ENCODE data around the gene SLC10A2. TPM values are rescaled to one million over a fixed set of nuclear protein-coding genes. Genes with fewer than 3 reads are reported as not detected.
"Not testable (repeated sequence)": the region's sequence is repeated elsewhere in the genome, so short reads cannot be mapped to it uniquely, and the experiment has no call there.

SLC10A2 gene
- total RNA-seq: not detected
- polyA plus RNA-seq: under 1 TPM in 1 of 2 donors, not detected in 1; 0.13 TPM
- long read RNA-seq, donor 1: 0 reads
- long read RNA-seq, donor 2: 0 reads

GRCh38 chr13:103066079-103066780, at the start of gene SLC10A2:
SLC10A2 (minus strand) TSS chr13:103066417; CDS start chr13:103066249, 168 bp downstream.
- Histone ChIP-seq H3K36me3 (ENCODE audit: control insufficient read depth in 1 of 2, insufficient read depth in 2 of 2, low read length in 1 of 2) (no peaks in the 10 kb centered on the region), H3K9me3 (ENCODE audit: control insufficient read depth, low read length) (no peaks in the 10 kb centered on the region), H3K4me1 (ENCODE audit: control insufficient read depth in 1 of 2, insufficient read depth in 2 of 2, low read length in 2 of 2) (no peaks in the 10 kb centered on the region), H3K4me3 (ENCODE audit: low read length in 2 of 2) (no peak within 1 kb of the TSS), H3K27me3 (ENCODE audit: control insufficient read depth in 1 of 2, insufficient read depth in 2 of 2, low read length in 1 of 2) (no peaks in the 10 kb centered on the region), H3K27ac (ENCODE audit: low read depth in 1 of 2, low read length in 2 of 2) (no peak within 1 kb of the TSS)
- intact Hi-C loops (cut with DNase I): no loop called here
- WGBS, 2 donors: 79 to 80% methylated on average over 9 of the region's 9 CpGs
- DNase-seq (no peak), ATAC-seq (ENCODE audit: low FRiP score) (no peak)

DNA sequence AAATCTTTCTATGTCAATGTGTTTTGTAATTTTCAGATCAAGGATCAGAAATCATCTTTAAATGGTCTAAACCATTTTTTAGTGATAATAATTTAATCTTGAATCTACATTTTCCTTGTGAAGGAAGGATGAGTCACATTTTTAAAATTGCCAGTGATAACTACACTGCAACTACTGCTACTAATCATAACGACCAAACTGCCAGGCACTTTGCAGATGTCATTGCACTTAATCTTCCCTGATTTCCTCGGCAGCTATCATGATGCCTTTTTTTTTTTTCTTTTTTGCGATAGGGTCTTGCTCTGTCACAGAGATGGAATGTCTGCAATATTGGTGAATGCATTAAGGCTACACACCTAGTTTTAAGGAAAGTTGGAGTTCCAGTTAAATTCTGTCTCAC, 41.4 kb upstream of the SLC10A2 start:
- Histone ChIP-seq H3K4me3 (ENCODE audit: low read length in 2 of 2) (no peak overlapping the region), H3K36me3 (ENCODE audit: control insufficient read depth in 1 of 2, insufficient read depth in 2 of 2, low read length in 1 of 2) (no peaks in the 10 kb centered on the region), H3K27me3 (ENCODE audit: control insufficient read depth in 1 of 2, insufficient read depth in 2 of 2, low read length in 1 of 2) (no peaks in the 10 kb centered on the region), H3K27ac (ENCODE audit: low read depth in 1 of 2, low read length in 2 of 2) (no peak overlapping the region), H3K4me1 (ENCODE audit: control insufficient read depth in 1 of 2, insufficient read depth in 2 of 2, low read length in 2 of 2) (no peaks in the 10 kb centered on the region), H3K9me3 (ENCODE audit: control insufficient read depth, low read length) (peaks cover 2% of the 10 kb centered on the region)
- ATAC-seq (ENCODE audit: low FRiP score) (no peak), DNase-seq (no peak)
- intact Hi-C loops (cut with DNase I): no loop called here
- WGBS, 2 donors: 45 to 56% methylated on average over 3 of the region's 3 CpGs

DNA sequence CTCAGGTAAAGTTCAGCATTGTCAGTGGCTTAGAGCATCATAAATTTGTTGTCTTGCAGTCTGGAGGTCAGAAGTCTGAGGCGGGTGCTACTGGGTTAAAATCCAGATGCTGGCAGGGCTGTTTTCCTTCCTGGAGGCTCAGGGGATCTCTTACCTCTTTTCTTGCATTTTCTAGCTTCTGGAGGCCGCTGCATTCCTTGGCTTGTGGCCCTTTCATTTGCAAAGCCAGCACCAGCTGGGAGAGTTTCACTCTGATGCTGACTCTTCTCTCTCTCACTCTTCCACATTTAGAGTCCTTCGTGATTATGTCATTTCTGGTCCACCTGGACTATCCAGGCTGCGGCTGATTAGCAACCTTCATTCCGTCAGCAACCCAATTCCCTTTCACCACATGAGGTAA, 38.1 kb upstream of the SLC10A2 start:
- H3K4me3 ChIP-seq (ENCODE audit: low read length in 2 of 2): no peak overlapping the region
- intact Hi-C loops (cut with DNase I): no loop called here
- no peaks in the 10 kb centered on the region for H3K27me3 ChIP-seq (ENCODE audit: control insufficient read depth in 1 of 2, insufficient read depth in 2 of 2, low read length in 1 of 2)
- no peak overlapping the region for H3K27ac ChIP-seq (ENCODE audit: low read depth in 1 of 2, low read length in 2 of 2)
- peaks cover 2% of the 10 kb centered on the region for H3K9me3 ChIP-seq (ENCODE audit: control insufficient read depth, low read length)
- no peaks in the 10 kb centered on the region for H3K36me3 ChIP-seq (ENCODE audit: control insufficient read depth in 1 of 2, insufficient read depth in 2 of 2, low read length in 1 of 2)
- no peak for ATAC-seq (ENCODE audit: low FRiP score)
- no peak for DNase-seq
- 91 to 92% methylated on average over 5 of the region's 5 CpGs for WGBS, 2 donors
- H3K4me1 ChIP-seq (ENCODE audit: control insufficient read depth in 1 of 2, insufficient read depth in 2 of 2, low read length in 2 of 2): no peaks in the 10 kb centered on the region

- ATAC-seq (ENCODE audit: low FRiP score); H3K4me3 ChIP-seq (ENCODE audit: low read length in 2 of 2); H3K27ac ChIP-seq (ENCODE audit: low read depth in 1 of 2, low read length in 2 of 2); H3K36me3 ChIP-seq (ENCODE audit: control insufficient read depth in 1 of 2, insufficient read depth in 2 of 2, low read length in 1 of 2); H3K9me3 ChIP-seq (ENCODE audit: control insufficient read depth, low read length); H3K4me1 ChIP-seq (ENCODE audit: control insufficient read depth in 1 of 2, insufficient read depth in 2 of 2, low read length in 2 of 2); intact Hi-C loops (cut with DNase I); H3K27me3 ChIP-seq (ENCODE audit: control insufficient read depth in 1 of 2, insufficient read depth in 2 of 2, low read length in 1 of 2); DNase-seq: not testable (repeated sequence)
- 97 to 98% methylated on average over 6 of the region's 6 CpGs for WGBS, 2 donors
Observed at GRCh38 chr13:103103456-103103855, 37.2 kb upstream of the SLC10A2 start.

GRCh38 chr13:103102482-103102881, 36.3 kb upstream of the SLC10A2 start:
- no peaks in the 10 kb centered on the region for H3K36me3 ChIP-seq (ENCODE audit: control insufficient read depth in 1 of 2, insufficient read depth in 2 of 2, low read length in 1 of 2)
- intact Hi-C loops (cut with DNase I): no loop called here
- no peaks in the 10 kb centered on the region for H3K4me1 ChIP-seq (ENCODE audit: control insufficient read depth in 1 of 2, insufficient read depth in 2 of 2, low read length in 2 of 2)
- 53 to 61% methylated on average over 1 of the region's 1 CpG for WGBS, 2 donors
- H3K27ac ChIP-seq (ENCODE audit: low read depth in 1 of 2, low read length in 2 of 2): no peak overlapping the region
- H3K9me3 ChIP-seq (ENCODE audit: control insufficient read depth, low read length): peaks cover 2% of the 10 kb centered on the region
- H3K27me3 ChIP-seq (ENCODE audit: control insufficient read depth in 1 of 2, insufficient read depth in 2 of 2, low read length in 1 of 2): no peaks in the 10 kb centered on the region
- ATAC-seq (ENCODE audit: low FRiP score): no peak
- H3K4me3 ChIP-seq (ENCODE audit: low read length in 2 of 2): no peak overlapping the region
- DNase-seq: no peak

DNA sequence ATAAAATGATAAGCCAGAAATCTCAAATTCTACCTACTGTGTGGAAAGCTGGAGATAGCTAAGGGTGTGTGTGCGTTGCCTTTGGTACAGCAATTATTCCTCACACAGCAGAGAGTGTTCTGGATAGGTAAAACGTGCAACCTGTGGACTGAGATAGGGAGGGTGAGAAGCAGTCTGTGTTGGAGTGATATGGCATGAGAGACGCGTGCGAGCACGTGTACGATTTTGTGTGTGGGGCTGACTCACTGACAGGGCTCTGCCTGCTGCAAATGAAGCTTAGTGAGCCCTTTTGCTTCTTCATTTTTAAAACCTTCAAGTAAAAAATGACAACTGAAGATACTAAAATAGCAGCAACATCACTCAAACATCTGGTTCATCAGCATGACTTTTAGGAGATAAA, 35.7 kb upstream of the SLC10A2 start:
- peaks cover 2% of the 10 kb centered on the region for H3K9me3 ChIP-seq (ENCODE audit: control insufficient read depth, low read length)
- H3K36me3 ChIP-seq (ENCODE audit: control insufficient read depth in 1 of 2, insufficient read depth in 2 of 2, low read length in 1 of 2): no peaks in the 10 kb centered on the region
- no peak for ATAC-seq (ENCODE audit: low FRiP score)
- 70 to 75% methylated on average over 7 of the region's 7 CpGs for WGBS, 2 donors
- H3K4me1 ChIP-seq (ENCODE audit: control insufficient read depth in 1 of 2, insufficient read depth in 2 of 2, low read length in 2 of 2): no peaks in the 10 kb centered on the region
- no peak overlapping the region for H3K27ac ChIP-seq (ENCODE audit: low read depth in 1 of 2, low read length in 2 of 2)
- H3K4me3 ChIP-seq (ENCODE audit: low read length in 2 of 2): no peak overlapping the region
- H3K27me3 ChIP-seq (ENCODE audit: control insufficient read depth in 1 of 2, insufficient read depth in 2 of 2, low read length in 1 of 2): no peaks in the 10 kb centered on the region
- intact Hi-C loops (cut with DNase I): no loop called here
- DNase-seq: no peak

DNA sequence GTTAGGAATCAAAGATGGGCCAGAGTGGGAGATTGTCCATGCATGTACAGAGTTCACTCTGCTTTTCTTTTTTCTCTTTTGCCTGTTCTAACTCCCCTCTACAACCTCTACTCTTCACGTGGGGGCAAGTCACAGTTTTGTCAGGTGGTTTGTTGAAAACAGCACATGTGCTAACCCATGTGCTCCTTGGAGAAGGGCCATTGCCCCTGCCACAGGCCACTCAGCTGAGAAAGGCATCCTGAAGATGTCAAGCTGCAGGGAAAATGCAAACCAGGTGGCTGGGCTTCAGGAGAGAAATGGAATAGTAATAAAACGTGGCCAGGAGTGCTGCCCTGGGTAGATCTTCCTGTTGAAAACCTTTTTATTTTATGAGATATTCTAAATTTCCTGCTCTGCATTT, 35.3 kb upstream of the SLC10A2 start:
- 31 to 35% methylated on average over 2 of the region's 2 CpGs for WGBS, 2 donors
- intact Hi-C loops (cut with DNase I): no loop called here
- Histone ChIP-seq H3K27ac (ENCODE audit: low read depth in 1 of 2, low read length in 2 of 2) (no peak overlapping the region), H3K27me3 (ENCODE audit: control insufficient read depth in 1 of 2, insufficient read depth in 2 of 2, low read length in 1 of 2) (no peaks in the 10 kb centered on the region), H3K9me3 (ENCODE audit: control insufficient read depth, low read length) (peaks cover 2% of the 10 kb centered on the region), H3K4me3 (ENCODE audit: low read length in 2 of 2) (no peak overlapping the region), H3K36me3 (ENCODE audit: control insufficient read depth in 1 of 2, insufficient read depth in 2 of 2, low read length in 1 of 2) (no peaks in the 10 kb centered on the region), H3K4me1 (ENCODE audit: control insufficient read depth in 1 of 2, insufficient read depth in 2 of 2, low read length in 2 of 2) (no peaks in the 10 kb centered on the region)
- ATAC-seq (ENCODE audit: low FRiP score) (no peak), DNase-seq (no peak)

DNA sequence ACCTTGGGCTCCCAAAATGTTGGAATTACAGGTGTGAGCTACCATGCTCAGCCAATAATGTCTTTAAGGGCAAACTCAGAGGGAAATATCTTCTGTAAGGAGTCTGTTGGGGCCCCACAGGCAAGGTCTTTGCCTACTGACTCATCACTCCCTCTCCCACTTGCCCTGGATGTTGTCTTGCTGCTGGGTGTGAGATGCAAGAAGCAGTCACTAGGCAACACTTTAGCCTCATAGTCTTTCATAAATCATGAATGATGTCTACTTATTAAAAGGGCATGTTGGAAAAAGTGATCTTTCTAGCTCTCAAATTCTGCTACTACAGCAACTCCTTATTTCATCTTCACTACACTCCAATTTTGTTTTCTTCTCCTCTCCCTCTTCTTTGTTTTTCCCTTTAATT, 34.6 kb upstream of the SLC10A2 start:
- H3K9me3 ChIP-seq (ENCODE audit: control insufficient read depth, low read length): peaks cover 2% of the 10 kb centered on the region
- intact Hi-C loops (cut with DNase I): no loop called here
- H3K4me1 ChIP-seq (ENCODE audit: control insufficient read depth in 1 of 2, insufficient read depth in 2 of 2, low read length in 2 of 2): no peaks in the 10 kb centered on the region
- H3K36me3 ChIP-seq (ENCODE audit: control insufficient read depth in 1 of 2, insufficient read depth in 2 of 2, low read length in 1 of 2): no peaks in the 10 kb centered on the region
- no peaks in the 10 kb centered on the region for H3K27me3 ChIP-seq (ENCODE audit: control insufficient read depth in 1 of 2, insufficient read depth in 2 of 2, low read length in 1 of 2)
- DNase-seq (no peak), ATAC-seq (ENCODE audit: low FRiP score) (no peak)
- no peak overlapping the region for H3K27ac ChIP-seq (ENCODE audit: low read depth in 1 of 2, low read length in 2 of 2)
- no peak overlapping the region for H3K4me3 ChIP-seq (ENCODE audit: low read length in 2 of 2)

GRCh38 chr13:103099722-103100293, 33.6 kb upstream of the SLC10A2 start:
- intact Hi-C loops (cut with DNase I): no loop called here
- ATAC-seq (ENCODE audit: low FRiP score) (no peak), DNase-seq (no peak)
- H3K27me3 ChIP-seq (ENCODE audit: control insufficient read depth in 1 of 2, insufficient read depth in 2 of 2, low read length in 1 of 2): no peaks in the 10 kb centered on the region
- no peaks in the 10 kb centered on the region for H3K36me3 ChIP-seq (ENCODE audit: control insufficient read depth in 1 of 2, insufficient read depth in 2 of 2, low read length in 1 of 2)
- H3K4me3 ChIP-seq (ENCODE audit: low read length in 2 of 2): no peak overlapping the region
- WGBS, 2 donors: 71 to 81% methylated on average over 5 of the region's 5 CpGs
- no peak overlapping the region for H3K27ac ChIP-seq (ENCODE audit: low read depth in 1 of 2, low read length in 2 of 2)
- peaks cover 2% of the 10 kb centered on the region for H3K9me3 ChIP-seq (ENCODE audit: control insufficient read depth, low read length)
- no peaks in the 10 kb centered on the region for H3K4me1 ChIP-seq (ENCODE audit: control insufficient read depth in 1 of 2, insufficient read depth in 2 of 2, low read length in 2 of 2)

Measured in aorta (tissue), 5 donors.